Glomerular visceral epithelial cell (primary cell): ENCODE results near the gene CLC.
"Not testable (repeated sequence)": the region's sequence is repeated elsewhere in the genome, so short reads cannot be mapped to it uniquely, and the experiment has no call there.

Experiments
- DNase-seq: peaks from one replicate; pipeline ENCODE4 v3.0.0-alpha.2; 2016; ENCODE audit errors: extremely low spot score

The CLC gene

DNA sequence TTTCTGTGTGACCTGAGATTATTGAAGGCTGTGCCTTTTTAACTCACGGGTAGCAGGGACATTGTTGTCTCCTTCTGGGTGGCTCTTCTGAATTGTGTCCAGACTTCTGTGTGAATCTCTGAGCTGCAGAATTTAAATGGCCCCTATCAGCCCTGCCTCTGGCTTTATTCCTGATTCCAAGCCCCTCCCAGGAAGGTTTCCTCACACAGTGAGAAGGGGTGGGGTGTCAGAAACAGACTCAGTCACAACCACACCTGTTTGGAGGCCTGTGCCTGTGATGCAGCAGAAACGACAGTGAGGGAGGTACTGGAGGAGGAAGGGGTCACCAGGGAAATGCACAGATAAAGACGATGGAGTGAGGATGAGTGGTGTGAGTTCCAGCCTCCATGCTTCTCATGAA is at the start of gene CLC:
Gene CLC, minus strand, starts transcription at position 139 of the 400 bp plus-strand sequence. Its CDS starts 77 bp downstream, at position 62.
- DNase-seq = no peak

DNA sequence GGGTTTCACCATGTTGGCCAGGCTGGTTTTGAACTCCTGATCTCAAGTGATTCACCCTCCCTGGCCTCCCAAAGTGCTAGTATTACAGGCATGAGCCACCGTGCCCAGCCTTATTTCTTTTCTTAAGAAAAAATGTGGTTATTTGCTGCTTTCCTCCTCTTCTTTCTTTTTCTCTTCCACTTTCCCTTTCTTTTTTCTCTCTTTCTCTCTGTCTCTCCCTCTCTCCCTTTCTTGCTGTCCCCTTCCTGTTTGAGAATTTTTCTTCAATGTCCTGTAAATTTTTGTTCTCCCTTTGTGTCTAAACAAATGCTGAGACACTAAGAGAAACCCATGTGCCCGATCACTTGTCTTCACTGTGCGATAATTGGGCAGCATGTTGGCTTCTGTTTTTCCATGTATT is 43.1 kb upstream of the CLC start:
- no peak for DNase-seq

DNA sequence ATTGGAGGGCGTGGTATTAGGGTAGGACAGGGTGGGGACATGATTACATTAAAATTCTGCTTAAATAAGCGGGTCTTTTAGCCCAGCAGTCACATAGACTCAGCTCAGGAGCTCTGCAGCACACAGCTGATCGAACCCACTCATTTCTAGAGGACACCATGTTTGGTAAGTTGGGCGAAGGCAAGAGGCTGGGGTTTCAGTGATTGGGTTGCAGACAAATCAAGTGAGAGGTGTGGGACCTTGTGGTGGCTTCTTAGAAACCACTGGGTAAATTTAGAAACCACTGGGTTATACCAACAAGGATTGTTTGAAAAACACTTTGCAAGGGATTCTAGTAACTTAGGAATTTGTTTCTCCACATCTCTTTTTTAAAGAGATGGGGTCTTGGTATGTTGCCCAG is 40.9 kb upstream of the CLC start, which contains the start of gene LEUTX:
Gene LEUTX, plus strand, starts transcription at position 92 of the 400 bp plus-strand sequence. Its CDS starts 67 bp downstream, at position 159.
- no peak for DNase-seq

- no peak for DNase-seq
These were observed 31.0 kb upstream of the CLC start for GRCh38 chr19:39768786-39769185.

- no peak for DNase-seq
These were observed 30.5 kb upstream of the CLC start for GRCh38 chr19:39768334-39768733.

DNA sequence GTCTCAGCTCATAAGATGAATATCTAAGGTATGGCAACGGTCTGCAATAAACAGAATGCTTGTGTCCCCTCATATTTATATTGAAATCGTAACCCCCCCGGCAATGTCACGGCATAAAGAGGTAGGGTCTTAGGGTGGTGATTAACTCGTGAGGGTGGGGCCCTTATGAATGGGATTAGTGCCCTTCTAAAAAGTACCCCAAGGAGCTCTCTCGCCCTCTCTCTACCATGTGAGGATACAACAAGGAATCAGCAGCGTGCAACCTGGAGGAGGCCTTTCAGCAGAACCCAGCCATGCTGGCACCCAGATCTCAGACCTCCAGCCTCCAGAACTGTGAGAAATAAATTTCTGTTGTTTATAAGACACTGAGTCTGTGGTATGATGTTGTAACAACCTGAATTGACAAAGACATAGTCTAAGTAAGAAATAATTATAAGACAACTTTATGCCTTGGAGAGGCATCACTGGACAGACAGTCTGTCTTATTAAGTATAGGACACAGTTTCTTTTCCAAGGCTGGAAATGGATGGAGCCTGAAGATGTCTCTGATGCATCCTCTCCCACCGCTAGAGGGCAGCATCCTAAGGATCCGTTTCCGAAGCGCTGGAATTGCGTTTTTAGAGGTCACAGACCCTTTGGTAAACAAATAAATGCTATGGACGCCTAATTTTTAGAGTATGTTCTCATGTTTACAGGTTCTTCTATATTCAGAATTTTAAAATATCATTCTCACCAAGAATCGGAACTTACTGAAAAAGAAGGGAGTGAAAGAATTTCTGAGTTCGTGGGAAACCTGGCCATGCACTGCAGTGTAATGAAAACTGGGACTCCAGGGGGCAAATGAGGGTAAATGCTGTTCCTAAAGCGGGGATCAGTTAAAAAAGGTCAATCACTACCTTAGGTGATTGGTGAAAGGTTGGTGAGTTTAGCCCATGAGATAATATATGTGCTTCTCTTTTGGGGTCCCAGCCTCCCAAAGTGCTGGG is 27.6 kb upstream of the CLC start:
- peak; percentile 51 for DNase-seq

DNA sequence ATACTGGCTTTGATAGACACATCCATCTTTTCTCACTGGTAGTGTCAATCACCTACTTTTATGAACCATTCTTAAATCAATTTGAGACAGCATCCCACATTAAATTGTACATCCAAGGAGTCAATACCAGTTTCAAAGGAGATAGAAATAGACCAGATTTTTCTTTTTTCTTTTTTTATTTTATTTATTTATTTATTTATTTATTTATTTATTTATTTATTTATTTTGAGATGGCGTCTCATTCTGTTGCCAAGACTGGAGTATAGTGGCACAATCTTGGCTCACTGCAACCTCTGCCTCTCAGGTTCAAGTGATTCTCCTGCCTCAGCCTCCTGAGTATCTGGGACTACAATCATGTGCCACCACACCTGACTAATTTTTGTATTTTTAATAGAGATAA is 24.0 kb upstream of the CLC start:
- not testable (repeated sequence) for DNase-seq

DNA sequence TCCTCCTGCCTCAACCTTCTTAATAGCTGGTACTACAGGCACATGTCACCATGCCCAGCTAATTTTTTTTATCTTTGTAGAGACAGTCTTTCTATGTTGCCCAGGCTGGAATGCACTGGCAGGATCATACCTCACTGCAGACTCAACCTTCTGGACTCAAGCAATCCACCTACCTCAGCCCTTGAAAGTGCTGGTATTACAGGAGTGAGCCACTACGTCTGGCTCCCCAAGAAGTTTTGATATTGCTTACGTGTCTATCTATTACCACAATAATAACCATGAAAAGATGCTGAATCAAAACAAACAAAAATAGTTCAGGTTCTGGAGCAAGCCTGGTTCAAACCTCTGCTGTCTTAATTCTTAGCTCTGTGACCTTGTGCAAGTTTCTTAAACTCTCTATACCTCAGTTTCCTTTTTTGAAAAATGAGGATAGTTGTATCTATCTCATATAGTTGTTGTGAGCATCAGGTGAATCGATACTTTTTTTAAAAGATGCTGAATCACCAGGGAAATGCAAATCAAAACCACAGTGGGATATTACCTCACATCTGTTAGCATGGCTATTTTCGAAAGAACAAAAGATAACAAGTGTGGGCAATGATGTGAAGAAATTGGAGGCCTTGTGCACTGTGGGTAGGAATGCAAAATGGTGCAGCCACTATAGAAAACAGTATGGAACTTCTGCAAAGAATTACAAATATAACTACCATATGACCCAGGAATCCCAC is 21.8 kb upstream of the CLC start:
- DNase-seq = no peak

DNA sequence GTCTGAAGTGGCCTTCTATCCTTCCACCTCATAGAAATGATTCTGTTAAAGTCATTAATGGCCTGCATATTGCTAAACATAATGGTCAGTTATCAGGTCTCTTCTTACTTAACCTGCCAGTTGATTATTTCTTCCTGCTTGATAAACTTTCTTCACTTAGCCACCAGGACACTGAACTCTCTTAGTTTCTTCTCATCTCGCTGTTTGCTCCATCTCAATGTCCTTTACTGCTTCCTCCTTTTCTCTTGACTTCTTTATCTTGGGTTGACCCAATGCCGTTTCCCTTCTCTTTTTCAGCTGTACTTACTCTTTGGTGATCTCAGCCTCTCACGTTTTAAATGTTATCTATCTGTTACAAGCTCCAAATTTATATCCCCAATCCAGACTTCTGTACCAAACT is 17.1 kb upstream of the CLC start:
- no peak for DNase-seq

DNA sequence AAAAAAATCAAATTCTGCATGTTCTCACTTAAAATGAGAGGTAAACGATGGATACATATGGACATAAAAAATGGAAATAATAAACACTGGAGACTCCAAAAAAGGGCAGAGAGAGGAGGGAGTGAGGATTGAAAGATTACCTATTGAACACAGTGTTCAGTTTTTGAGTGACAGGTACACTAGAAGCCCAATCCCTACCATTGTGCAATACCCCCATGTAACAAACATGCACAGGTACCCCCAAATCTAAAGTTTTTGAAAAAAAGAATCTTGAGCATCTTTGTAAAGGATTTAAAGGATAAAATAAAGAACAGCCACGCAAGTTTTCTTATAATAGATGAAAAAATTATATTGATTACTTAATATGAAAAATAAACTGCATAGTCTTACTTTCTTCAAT is 16.7 kb upstream of the CLC start:
- DNase-seq = no peak

GRCh38 chr19:39752795-39753194 is 15.0 kb upstream of the CLC start:
- no peak for DNase-seq

GRCh38 chr19:39752390-39752789 is 14.6 kb upstream of the CLC start:
- DNase-seq = no peak

DNA sequence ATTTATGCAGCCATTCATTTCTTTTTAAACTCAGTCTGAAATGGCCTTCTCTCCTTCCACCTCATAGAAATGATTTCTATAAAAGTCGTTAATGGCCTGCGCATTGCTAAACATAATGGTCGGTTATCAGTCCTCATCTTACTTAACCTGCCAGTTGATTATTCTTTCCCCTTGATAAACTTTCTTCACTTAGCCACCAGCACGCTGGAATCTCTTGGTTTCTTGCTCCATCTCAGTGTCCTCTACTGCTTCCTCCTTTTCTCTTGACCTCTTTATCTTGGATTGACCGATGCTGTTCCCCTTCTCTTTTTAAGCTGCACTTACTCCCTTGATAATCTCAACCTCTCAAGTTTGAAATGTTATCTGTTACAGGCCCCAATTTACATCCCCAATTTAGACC is 12.2 kb upstream of the CLC start:
- DNase-seq = no peak

DNA sequence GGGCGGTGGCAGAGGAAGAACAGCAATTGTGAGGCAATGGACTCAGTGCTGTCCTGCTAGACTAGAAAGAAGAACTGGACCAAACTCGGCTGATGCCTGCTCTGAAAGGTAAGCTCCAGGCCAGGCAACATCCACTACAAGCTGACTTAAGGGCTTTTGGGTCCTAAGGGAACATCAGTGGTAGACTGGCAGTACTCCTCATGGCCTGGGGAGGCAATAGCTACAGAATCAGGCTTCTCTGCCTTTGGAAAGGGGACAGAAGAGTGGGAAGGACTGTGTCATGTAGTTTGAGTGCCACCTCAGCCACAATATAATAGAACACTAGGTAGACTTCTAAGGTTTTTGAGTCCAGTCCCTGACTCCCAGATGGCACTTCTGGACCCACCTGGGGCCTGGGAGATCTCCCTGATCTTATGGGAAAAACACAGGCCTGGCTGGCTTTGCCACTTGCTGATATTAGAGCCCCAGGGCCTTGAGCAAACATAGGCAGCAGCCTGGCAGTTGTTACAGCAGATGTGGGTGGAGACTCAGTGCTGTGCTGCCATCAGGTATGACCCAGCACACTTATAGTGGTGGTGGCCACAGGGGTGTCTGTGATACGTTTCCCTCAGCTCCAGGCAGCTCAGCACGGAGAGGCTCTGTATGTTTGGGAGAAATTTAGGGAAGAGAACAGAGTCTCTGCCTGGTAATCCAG is 9.2 kb upstream of the CLC start:
- no peak for DNase-seq

GRCh38 chr19:39745643-39746042 is 7.8 kb upstream of the CLC start:
- DNase-seq = no peak

GRCh38 chr19:39740395-39740794 is 2.6 kb upstream of the CLC start:
- no peak for DNase-seq

- no peak for DNase-seq
These were observed 985 bp upstream of the CLC start for GRCh38 chr19:39738814-39739213.

GRCh38 chr19:39737351-39737750 is 478 bp downstream of the CLC start:
- no peak for DNase-seq

- no peak for DNase-seq
These were observed 1.7 kb downstream of the CLC start for GRCh38 chr19:39736088-39736487.

DNA sequence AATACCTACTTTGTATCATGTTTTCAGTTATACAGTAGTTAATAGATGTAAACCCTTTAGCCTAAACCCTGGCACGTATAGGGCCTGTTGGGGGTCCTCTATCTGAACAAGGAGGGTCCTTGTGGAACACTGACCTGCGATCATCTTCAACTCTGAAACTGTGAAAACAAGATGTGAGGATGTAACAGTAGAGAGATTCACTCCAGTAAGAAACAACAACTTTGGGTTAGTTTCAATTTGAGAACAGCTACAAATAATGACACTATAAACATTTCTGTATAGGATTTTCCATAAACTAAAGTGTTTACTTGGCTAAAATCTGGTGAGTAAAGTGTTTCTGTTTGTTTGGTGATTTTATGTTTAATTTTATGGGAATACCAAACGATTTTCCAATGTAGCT is 2.1 kb downstream of the CLC start:
- DNase-seq = no peak

GRCh38 chr19:39733841-39734240 is 4.0 kb downstream of the CLC start:
- no peak for DNase-seq

- DNase-seq = no peak
These were observed 6.1 kb downstream of the CLC start for GRCh38 chr19:39731685-39732084.
